HEK293T (cell line): ENCODE results near the gene HEXIM1.

Experiments used
- CTCF ChIA-PET: fragments of 350-600 bp; formaldehyde crosslinking; extraction: SDS; loops from one replicate; lab custom pipeline; 2021; ENCODE audit warnings: antibody characterized with exemption, inconsistent platforms; lab: Yijun Ruan, JAX
- POLR2A ChIA-PET: fragments of 350-600 bp; formaldehyde crosslinking; extraction: SDS; loops from one replicate; lab custom pipeline; 2020; ENCODE audit warnings: antibody characterized with exemption, inconsistent platforms; lab: Yijun Ruan, JAX
- DNase-seq: peaks from one replicate; pipeline ENCODE4 v3.0.0; 2012; ENCODE audit warnings: mixed read lengths; ENCODE audit errors: extremely low spot score
- ARNT ChIP-seq: fragments of 450-650 bp; IDR thresholded peaks from 2 replicates; pipeline ENCODE4 v1.6.1; 2017; ENCODE audit warnings: mild to moderate bottlenecking
- BHLHE40 ChIP-seq: fragments of 450-650 bp; IDR thresholded peaks from 2 replicates; pipeline ENCODE4 v1.6.1; 2016; ENCODE audit warnings: mild to moderate bottlenecking, moderate library complexity, borderline replicate concordance
- CTBP1 ChIP-seq: fragments of 450-650 bp; IDR thresholded peaks from 2 replicates; pipeline ENCODE4 v1.6.1; 2016; ENCODE audit warnings: borderline replicate concordance
- ELF4 ChIP-seq: fragments of 450-650 bp; IDR thresholded peaks from 2 replicates; pipeline ENCODE4 v1.6.1; 2017; ENCODE audit warnings: antibody characterized with exemption
- FOXA1 ChIP-seq: fragments of 450-650 bp; IDR thresholded peaks from 2 replicates; pipeline ENCODE4 v1.6.1; 2016; ENCODE audit warnings: mild to moderate bottlenecking
- FOXK2 ChIP-seq: fragments of 450-650 bp; IDR thresholded peaks from 2 replicates; pipeline ENCODE4 v1.6.1; 2016; ENCODE audit warnings: mild to moderate bottlenecking
- FOXM1 ChIP-seq: fragments of 450-650 bp; IDR thresholded peaks from 2 replicates; pipeline ENCODE4 v1.6.1; 2017; ENCODE audit warnings: mild to moderate bottlenecking, borderline replicate concordance
- HDGF ChIP-seq: fragments of 450-650 bp; IDR thresholded peaks from 2 replicates; pipeline ENCODE4 v1.6.1; 2017; ENCODE audit warnings: antibody characterized with exemption, borderline replicate concordance
- L3MBTL2 ChIP-seq: fragments of 450-650 bp; conservative IDR thresholded peaks from 2 replicates; pipeline ENCODE4 v1.6.1; 2016; ENCODE audit warnings: mild to moderate bottlenecking
- LEF1 ChIP-seq: fragments of 450-650 bp; IDR thresholded peaks from 2 replicates; pipeline ENCODE4 v1.6.1; 2017; ENCODE audit warnings: mild to moderate bottlenecking, borderline replicate concordance
- NFRKB ChIP-seq: fragments of 450-650 bp; IDR thresholded peaks from 2 replicates; pipeline ENCODE4 v1.6.1; 2016; ENCODE audit warnings: mild to moderate bottlenecking, moderate library complexity
- PKNOX1 ChIP-seq: fragments of 450-650 bp; IDR thresholded peaks from 2 replicates; pipeline ENCODE4 v1.6.1; 2016
- SP1 ChIP-seq: fragments of 450-650 bp; IDR thresholded peaks from 2 replicates; pipeline ENCODE4 v1.6.1; 2017
- SUZ12 ChIP-seq: fragments of 450-650 bp; IDR thresholded peaks from 2 replicates; pipeline ENCODE4 v1.6.1; 2016; ENCODE audit warnings: mild to moderate bottlenecking
- TARDBP ChIP-seq: fragments of 450-650 bp; IDR thresholded peaks from 2 replicates; pipeline ENCODE4 v1.6.1; 2016
- ZNF384 ChIP-seq: fragments of 450-650 bp; IDR thresholded peaks from 2 replicates; pipeline ENCODE4 v1.6.1; 2016

HEXIM1 gene

GRCh38 chr17:45148183-45149036, at the start of gene HEXIM1:
TSS of gene HEXIM1 (plus strand) at chr17:45148475. CDS start at chr17:45149191, 716 bp downstream.
- TF ChIP-seq FOXA1 (no peak), L3MBTL2 (peak; percentile 55; the same call in 1 of the 2 replicates), CTBP1 (peak; percentile 31; the same call in 1 of the 2 replicates), SUZ12 (no peak), LEF1 (no peak), PKNOX1 (peak; percentile 74), FOXK2 (no peak), FOXM1 (no peak), BHLHE40 (no peak; the same call in 1 of the 2 replicates), TARDBP (peak; percentile 98), NFRKB (peak; percentile 97), ELF4 (peak; percentile 100)
- DNase-seq: peak; percentile 95
- POLR2A ChIA-PET: interaction anchor here (0.5 to 8.6 kb wide), 39 partner anchors 9 to 443 kb away, joined by 3 to 345 read pairs (median 4); partner anchors contain the start of genes ACBD4, FMNL1, HEXIM2 and MAP3K14
- CTCF ChIA-PET: interaction anchor here (0.6 to 6.1 kb wide), 9 partner anchors 11 to 193 kb away, joined by 3 to 106 read pairs (median 8); partner anchors contain the start of genes ACBD4 and HEXIM2

GRCh38 chr17:45098869-45099616, 49.2 kb upstream of the HEXIM1 start:
- DNase-seq: peak; percentile 91
- POLR2A ChIA-PET: interaction anchor here (0.6 to 1.6 kb wide), 5 partner anchors 25 to 159 kb away, joined by 3 to 5 read pairs (median 3); partner anchors contain the start of gene HEXIM1
- CTCF ChIA-PET: interaction anchor here (0.6 to 3.0 kb wide), 17 partner anchors 9 to 218 kb away, joined by 3 to 15 read pairs (median 3); partner anchors contain the start of genes ACBD4 and NMT1

GRCh38 chr17:45101546-45101882, 46.8 kb upstream of the HEXIM1 start:
- no peak for DNase-seq
- POLR2A ChIA-PET: no interaction called here
- TF ChIP-seq SP1 (no peak), L3MBTL2 (no peak), PKNOX1 (no peak), LEF1 (no peak), CTBP1 (no peak), TARDBP (no peak)
- CTCF ChIA-PET: no interaction called here

More at GRCh38 chr17:45098869-45099616, 49.2 kb upstream of the HEXIM1 start:
- TF ChIP-seq ELF4 (no peak), HDGF (no peak), LEF1 (no peak), L3MBTL2 (no peak), CTBP1 (no peak), FOXM1 (no peak), SP1 (no peak), TARDBP (no peak), ARNT (no peak), PKNOX1 (no peak), ZNF384 (no peak), NFRKB (no peak), SUZ12 (no peak), BHLHE40 (no peak)

- ChIA-PET CTCF (interaction anchor here (1.1 kb wide), 1 partner anchor 20 kb away, joined by 3 read pairs; no protein-coding TSS in a partner anchor), POLR2A (interaction anchor here (1.4 kb wide), 1 partner anchor 47 kb away, joined by 3 read pairs; the partner anchor contains the start of gene HEXIM1)
- no peak for DNase-seq
- TF ChIP-seq SUZ12: no peak
- TF ChIP-seq ELF4: no peak
- no peak for TF ChIP-seq HDGF
- TF ChIP-seq TARDBP: no peak
- no peak for TF ChIP-seq ZNF384
- no peak for TF ChIP-seq FOXK2
- no peak for TF ChIP-seq BHLHE40
- no peak for TF ChIP-seq ARNT
- no peak for TF ChIP-seq CTBP1
- TF ChIP-seq PKNOX1: no peak
- TF ChIP-seq FOXA1: no peak
- TF ChIP-seq NFRKB: no peak
- no peak for TF ChIP-seq L3MBTL2
- TF ChIP-seq LEF1: no peak
- no peak for TF ChIP-seq SP1
- TF ChIP-seq FOXM1: no peak
These were observed 46.1 kb upstream of the HEXIM1 start for GRCh38 chr17:45101883-45102811.
